Astrocyte (in vitro differentiated cells and primary cell): ENCODE results near the gene LMCD1.

Experiments used
- EZH2 ChIP-seq: IDR thresholded peaks from 2 replicates; pipeline ENCODE4 v1.6.1; 2012; ENCODE audit warnings: mild to moderate bottlenecking, low read length, inconsistent platforms; ENCODE audit not compliant: insufficient read depth
- TF ChIP-seq, protein P1 (sequence below): IDR thresholded peaks from 2 replicates; pipeline ENCODE4 v1.5.1; 2011; ENCODE audit warnings: low read depth, mild to moderate bottlenecking, inconsistent platforms, low read length, moderate library complexity; ENCODE audit not compliant: insufficient read depth

DNA sequence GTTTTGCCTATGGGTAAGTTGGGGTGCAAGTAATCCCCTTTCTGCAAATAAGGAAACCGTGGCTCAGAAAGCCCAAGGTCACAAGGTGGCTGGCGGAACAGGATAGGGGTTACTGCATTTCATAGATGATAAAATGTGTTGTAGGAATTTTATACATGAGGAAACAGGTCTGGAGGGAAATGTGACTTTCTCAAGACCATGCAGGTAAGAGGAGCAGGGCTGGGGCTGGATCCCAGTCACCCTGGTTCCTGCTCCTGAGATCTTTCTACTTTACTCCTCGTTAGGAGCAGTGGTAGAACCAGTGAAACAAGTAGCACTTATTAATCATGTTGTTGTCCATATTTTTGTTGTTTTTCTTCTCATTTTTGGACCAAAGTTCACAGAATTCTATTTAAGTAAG lies 79.8 kb downstream of the LMCD1 start:
- TF ChIP-seq, protein P1, sequence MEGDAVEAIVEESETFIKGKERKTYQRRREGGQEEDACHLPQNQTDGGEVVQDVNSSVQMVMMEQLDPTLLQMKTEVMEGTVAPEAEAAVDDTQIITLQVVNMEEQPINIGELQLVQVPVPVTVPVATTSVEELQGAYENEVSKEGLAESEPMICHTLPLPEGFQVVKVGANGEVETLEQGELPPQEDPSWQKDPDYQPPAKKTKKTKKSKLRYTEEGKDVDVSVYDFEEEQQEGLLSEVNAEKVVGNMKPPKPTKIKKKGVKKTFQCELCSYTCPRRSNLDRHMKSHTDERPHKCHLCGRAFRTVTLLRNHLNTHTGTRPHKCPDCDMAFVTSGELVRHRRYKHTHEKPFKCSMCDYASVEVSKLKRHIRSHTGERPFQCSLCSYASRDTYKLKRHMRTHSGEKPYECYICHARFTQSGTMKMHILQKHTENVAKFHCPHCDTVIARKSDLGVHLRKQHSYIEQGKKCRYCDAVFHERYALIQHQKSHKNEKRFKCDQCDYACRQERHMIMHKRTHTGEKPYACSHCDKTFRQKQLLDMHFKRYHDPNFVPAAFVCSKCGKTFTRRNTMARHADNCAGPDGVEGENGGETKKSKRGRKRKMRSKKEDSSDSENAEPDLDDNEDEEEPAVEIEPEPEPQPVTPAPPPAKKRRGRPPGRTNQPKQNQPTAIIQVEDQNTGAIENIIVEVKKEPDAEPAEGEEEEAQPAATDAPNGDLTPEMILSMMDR: no peak
- TF ChIP-seq EZH2: no peak
